Trophoblast cell (in vitro differentiated cells and primary cell): Measurements from ENCODE around the gene CNR2.

Source experiments
- DNase-seq, 2 donors: peaks; one replicate each; pipeline ENCODE4 v3.0.0-alpha.2; 2016
- H2AFZ ChIP-seq: 2 replicates; pipeline ENCODE4 v1.6.1; 2013; ENCODE audit warnings: low read length, moderate library complexity, mild to moderate bottlenecking; ENCODE audit not compliant: insufficient read depth, poor library complexity
- H2AK5ac ChIP-seq: 2 replicates; pipeline ENCODE4 v1.6.1; 2013; ENCODE audit warnings: mild to moderate bottlenecking, low read length
- H2BK120ac ChIP-seq: 2 replicates; pipeline ENCODE4 v1.6.1; 2013; ENCODE audit warnings: low read length, mild to moderate bottlenecking, moderate library complexity; ENCODE audit not compliant: insufficient read depth, poor library complexity
- H2BK12ac ChIP-seq: 2 replicates; pipeline ENCODE4 v1.6.1; 2013; ENCODE audit warnings: mild to moderate bottlenecking, low read length, moderate library complexity
- H2BK5ac ChIP-seq: 2 replicates; pipeline ENCODE4 v1.6.1; 2013; ENCODE audit warnings: low read length, low read depth, moderate library complexity, mild to moderate bottlenecking; ENCODE audit not compliant: poor library complexity
- H3K14ac ChIP-seq: 2 replicates; pipeline ENCODE4 v1.6.1; 2013; ENCODE audit warnings: mild to moderate bottlenecking, low read length
- H3K18ac ChIP-seq: 2 replicates; pipeline ENCODE4 v1.6.1; 2013; ENCODE audit warnings: mild to moderate bottlenecking, low read length
- H3K23ac ChIP-seq: 2 replicates; pipeline ENCODE4 v1.6.1; 2013; ENCODE audit warnings: low read length
- H3K27ac ChIP-seq: 2 replicates; pipeline ENCODE4 v1.5.1; 2013; ENCODE audit warnings: low read depth, mild to moderate bottlenecking, inconsistent platforms, low read length, moderate library complexity
- H3K27me3 ChIP-seq: 2 replicates; pipeline ENCODE4 v1.6.1; 2013; ENCODE audit warnings: inconsistent platforms, mild to moderate bottlenecking, low read length, moderate library complexity; ENCODE audit not compliant: insufficient read depth
- H3K36me3 ChIP-seq, 2 experiments: 1 replicate in 1 of 2; 2 replicates in 1 of 2; pipeline ENCODE4 v1.6.1; 2013; ENCODE audit warnings: low read length in 2 of 2, mild to moderate bottlenecking in 2 of 2, moderate library complexity in 1 of 2; ENCODE audit not compliant: insufficient read depth in 2 of 2, control insufficient read depth in 1 of 2
- H3K4ac ChIP-seq: 2 replicates; pipeline ENCODE4 v1.6.1; 2013; ENCODE audit warnings: low read depth, mild to moderate bottlenecking, low read length, moderate library complexity
- H3K4me1 ChIP-seq, 2 experiments: 1 replicate in 1 of 2; 2 replicates in 1 of 2; pipeline ENCODE4 v1.6.1; 2013; ENCODE audit warnings: low read length in 2 of 2, mild to moderate bottlenecking in 2 of 2, moderate library complexity in 1 of 2; ENCODE audit not compliant: insufficient read depth in 2 of 2, control insufficient read depth in 1 of 2
- H3K4me2 ChIP-seq: 2 replicates; pipeline ENCODE4 v1.6.1; 2013; ENCODE audit warnings: inconsistent platforms, mild to moderate bottlenecking, low read length, moderate library complexity
- H3K4me3 ChIP-seq: 2 replicates; pipeline ENCODE4 v1.5.1; 2013; ENCODE audit warnings: mild to moderate bottlenecking, low read depth, low read length, inconsistent platforms
- H3K79me1 ChIP-seq: one replicate; pipeline ENCODE4 v1.6.1; 2013; ENCODE audit warnings: low read length
- H3K79me2 ChIP-seq: 2 replicates; pipeline ENCODE4 v1.6.1; 2013; ENCODE audit warnings: low read length, mild to moderate bottlenecking; ENCODE audit not compliant: control insufficient read depth, insufficient read depth, poor library complexity
- H3K9ac ChIP-seq: 2 replicates; pipeline ENCODE4 v1.6.1; 2013; ENCODE audit warnings: mild to moderate bottlenecking, low read length
- H3K9me3 ChIP-seq: 2 replicates; pipeline ENCODE4 v1.6.1; 2013; ENCODE audit warnings: low read depth, mild to moderate bottlenecking, control low read depth, inconsistent platforms, low read length; ENCODE audit not compliant: insufficient read depth
- H4K12ac ChIP-seq: 2 replicates; pipeline ENCODE4 v1.6.1; 2013; ENCODE audit warnings: low read depth, mild to moderate bottlenecking, low read length, moderate library complexity
- H4K8ac ChIP-seq: 2 replicates; pipeline ENCODE4 v1.6.1; 2013; ENCODE audit warnings: low read depth, mild to moderate bottlenecking, low read length, moderate library complexity
- H4K91ac ChIP-seq: one replicate; pipeline ENCODE4 v1.6.1; 2013; ENCODE audit warnings: low read depth, mild to moderate bottlenecking, low read length, moderate library complexity
- WGBS: extraction: QIAGEN DNeasy Blood & Tissue Kit; methylation state at CpG from one replicate; pipeline ENCODE4 v1.1.7; 2013; ENCODE audit warnings: missing lambda C conversion rate; ENCODE audit not compliant: insufficient read length, insufficient coverage; ENCODE audit errors: extremely low coverage; 5-methylcytosine and 5-hydroxymethylcytosine counted together

CNR2 gene

DNA sequence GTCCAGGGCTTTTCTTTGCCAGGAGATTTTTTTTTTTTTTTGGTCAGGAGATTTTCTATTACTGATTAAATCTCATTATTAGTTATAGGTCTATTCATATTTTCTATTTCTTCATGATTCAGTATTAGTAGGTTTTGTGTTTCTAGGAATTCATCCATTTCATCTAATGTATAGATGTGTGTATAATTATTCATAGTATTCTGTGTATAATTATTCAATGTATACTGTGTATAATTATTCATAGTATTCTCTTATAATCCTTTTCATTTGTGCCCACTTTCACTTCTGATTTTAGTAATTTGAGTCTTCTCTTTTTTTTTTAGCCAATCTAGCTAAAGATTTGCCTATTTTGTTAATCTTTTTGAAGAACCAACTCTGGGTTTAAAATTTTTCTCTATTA, 34.2 kb upstream of the CNR2 start:
- Histone ChIP-seq H3K36me3 (no peaks in the 10 kb centered on the region), H3K9ac (no peak overlapping the region), H3K18ac (no peak overlapping the region), H4K91ac (no peak overlapping the region), H2BK12ac (no peak overlapping the region), H3K4ac (no peak overlapping the region), H3K9me3 (peaks cover 2% of the 10 kb centered on the region), H3K79me1 (no peaks in the 10 kb centered on the region), H3K14ac (no peak overlapping the region), H3K27me3 (no peaks in the 10 kb centered on the region), H2BK120ac (no peak overlapping the region), H3K27ac (no peak overlapping the region), H2AFZ (no peak overlapping the region), H3K23ac (no peak overlapping the region), H2AK5ac (no peak overlapping the region), H3K4me1 (peaks cover 3 to 4% of the 10 kb centered on the region in 2 experiments), H3K4me2 (no peak overlapping the region), H3K79me2 (no peaks in the 10 kb centered on the region), H3K4me3 (no peak overlapping the region), H2BK5ac (no peak overlapping the region), H4K12ac (no peak overlapping the region), H4K8ac (no peak overlapping the region)
- DNase-seq: no peak

DNA sequence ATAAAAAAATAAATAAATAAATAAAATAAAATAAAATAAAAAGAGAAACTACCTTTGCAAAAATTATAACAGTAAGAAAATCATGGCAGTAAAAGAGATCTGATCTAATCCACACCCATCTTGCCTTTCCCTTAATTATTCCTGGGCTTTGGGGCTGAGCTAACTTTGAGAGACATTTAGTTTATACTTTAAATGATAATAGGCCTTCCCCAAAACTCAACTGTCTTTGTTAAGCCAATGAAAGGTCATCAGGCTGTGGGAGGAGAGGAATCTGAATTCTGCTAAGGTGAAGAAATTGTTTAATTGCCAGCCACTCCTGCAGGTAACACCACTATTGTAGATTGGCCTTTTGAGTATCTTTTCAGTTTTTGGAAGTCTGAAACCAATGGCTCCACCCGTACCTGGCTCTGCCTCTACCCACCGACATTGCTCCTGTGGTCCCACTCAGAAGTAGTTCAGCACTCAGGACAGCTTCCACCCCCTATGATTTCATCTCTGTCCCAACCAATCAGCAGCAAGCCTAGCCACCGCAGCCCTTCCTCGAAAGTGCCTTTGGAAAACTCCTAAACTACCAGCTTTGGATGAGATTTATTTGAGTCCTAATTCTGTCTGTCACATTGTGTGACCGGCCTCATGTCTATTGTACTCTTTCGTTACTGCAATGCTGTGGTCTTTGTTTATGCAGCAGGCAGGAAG, 23.5 kb upstream of the CNR2 start:
- H2BK5ac ChIP-seq: no peak overlapping the region
- no peak overlapping the region for H3K9ac ChIP-seq
- no peak for DNase-seq
- H3K18ac ChIP-seq: no peak overlapping the region
- H3K9me3 ChIP-seq: no peaks in the 10 kb centered on the region
- WGBS: no CpG with 5 or more reads among the region's 6 CpGs
- no peak overlapping the region for H4K12ac ChIP-seq
- no peak overlapping the region for H4K91ac ChIP-seq
- H3K27ac ChIP-seq: no peak overlapping the region
- H2BK120ac ChIP-seq: no peak overlapping the region
- no peak overlapping the region for H3K4me2 ChIP-seq
- no peak overlapping the region for H3K14ac ChIP-seq
- H3K4me1 ChIP-seq: no peaks in the 10 kb centered on the region
- no peak overlapping the region for H2AK5ac ChIP-seq
- H2BK12ac ChIP-seq: no peak overlapping the region
- H3K27me3 ChIP-seq: no peaks in the 10 kb centered on the region
- H4K8ac ChIP-seq: no peak overlapping the region
- H3K79me1 ChIP-seq: no peaks in the 10 kb centered on the region
- H3K4ac ChIP-seq: no peak overlapping the region
- no peaks in the 10 kb centered on the region for H3K36me3 ChIP-seq
- no peak overlapping the region for H2AFZ ChIP-seq
- no peak overlapping the region for H3K4me3 ChIP-seq
- no peak overlapping the region for H3K23ac ChIP-seq
- no peaks in the 10 kb centered on the region for H3K79me2 ChIP-seq

DNA sequence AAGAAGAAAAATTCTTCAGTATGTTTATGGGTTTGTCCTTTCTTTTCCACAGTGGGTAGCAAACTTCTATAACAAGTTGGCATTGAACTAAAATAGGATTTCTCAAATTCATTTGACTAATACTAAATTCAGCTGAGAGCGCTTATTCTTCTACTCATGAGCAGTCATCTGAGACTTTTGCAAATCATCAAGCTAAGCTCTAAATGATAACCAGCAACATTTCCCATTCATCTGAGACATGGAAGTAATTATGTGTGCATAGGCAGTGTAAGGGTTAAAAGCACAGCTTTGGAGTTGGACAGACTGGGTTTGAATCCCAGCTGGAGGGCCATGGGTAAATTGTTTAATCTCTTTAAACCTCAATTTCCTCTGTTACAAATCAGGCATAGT, 18.3 kb upstream of the CNR2 start:
- Histone ChIP-seq H3K79me1 (no peaks in the 10 kb centered on the region), H3K9me3 (no peaks in the 10 kb centered on the region), H2BK120ac (no peak overlapping the region), H3K27me3 (no peaks in the 10 kb centered on the region), H3K4me3 (no peak overlapping the region), H3K4ac (no peak overlapping the region), H2BK5ac (no peak overlapping the region), H2AFZ (no peak overlapping the region), H3K23ac (no peak overlapping the region), H3K79me2 (no peaks in the 10 kb centered on the region), H2AK5ac (no peak overlapping the region), H3K9ac (no peak overlapping the region), H4K12ac (no peak overlapping the region), H3K4me2 (peak overlapping the region; percentile 46), H2BK12ac (no peak overlapping the region), H4K8ac (no peak overlapping the region), H3K4me1 (no peaks in the 10 kb centered on the region), H3K18ac (no peak overlapping the region), H3K14ac (no peak overlapping the region), H3K36me3 (no peaks in the 10 kb centered on the region), H3K27ac (no peak overlapping the region), H4K91ac (no peak overlapping the region)
- WGBS: no CpG with 5 or more reads among the region's 1 CpG
- DNase-seq: peak in 1 of 2 donors; percentile 32

DNA sequence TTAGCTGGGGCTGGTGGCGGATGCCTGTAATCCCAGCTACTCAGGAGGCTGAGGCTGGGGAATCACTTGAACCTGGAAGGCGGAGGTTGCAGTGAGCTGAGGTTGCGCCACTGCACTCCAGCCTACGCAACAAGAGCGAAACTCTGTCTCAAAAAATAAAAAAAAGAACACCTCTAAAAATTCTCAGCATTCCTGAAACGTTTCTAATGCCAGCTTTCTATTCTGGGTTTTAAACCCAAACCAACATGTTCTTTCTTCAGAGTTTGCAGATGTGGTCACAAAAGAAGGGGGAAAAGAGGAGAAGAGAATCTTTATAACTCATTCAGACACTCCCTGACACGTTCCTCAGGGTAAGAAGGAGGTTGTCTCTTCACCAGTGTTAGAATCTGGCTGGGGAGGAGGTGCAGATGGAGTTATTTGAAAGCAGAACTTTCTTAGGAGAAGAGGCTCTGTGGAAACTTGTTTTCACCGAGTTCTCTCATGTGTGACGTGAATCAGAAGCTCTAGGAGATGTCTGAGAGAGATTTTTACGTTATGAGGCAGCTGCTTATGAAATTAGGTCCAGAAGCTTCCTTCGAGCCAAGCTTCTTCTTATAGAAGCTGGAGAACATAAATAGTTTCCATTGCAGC, 17.8 kb upstream of the CNR2 start:
- Histone ChIP-seq H3K79me1 (no peaks in the 10 kb centered on the region), H3K27ac (no peak overlapping the region), H4K91ac (no peak overlapping the region), H3K4me1 (no peaks in the 10 kb centered on the region), H2AK5ac (no peak overlapping the region), H3K4me2 (peak overlapping the region; percentile 46), H4K12ac (no peak overlapping the region), H3K23ac (no peak overlapping the region), H2AFZ (no peak overlapping the region), H3K14ac (no peak overlapping the region), H2BK120ac (no peak overlapping the region), H2BK12ac (no peak overlapping the region), H3K4ac (no peak overlapping the region), H3K79me2 (no peaks in the 10 kb centered on the region), H3K27me3 (no peaks in the 10 kb centered on the region), H3K4me3 (no peak overlapping the region), H3K9ac (no peak overlapping the region), H2BK5ac (no peak overlapping the region), H4K8ac (no peak overlapping the region), H3K9me3 (no peaks in the 10 kb centered on the region), H3K36me3 (no peaks in the 10 kb centered on the region), H3K18ac (no peak overlapping the region)
- peak; percentile 30 to 78 for DNase-seq
- WGBS: no CpG with 5 or more reads among the region's 11 CpGs
